Cardiac muscle cell (in vitro differentiated cells and primary cell): Measurements from ENCODE around the gene SLC4A4. TPM values are rescaled to one million over a fixed set of nuclear protein-coding genes. Genes with fewer than 3 reads are reported as not detected.

ENCODE experiments used
- DNase-seq, 2 donors: peaks; one replicate each; pipeline versions ENCODE4 v3.0.0 to v3.0.0-alpha.2; 2010 to 2017; ENCODE audit warnings: low read depth in 1 of 2, low spot score in 1 of 2
- H3K27ac ChIP-seq: fragments of 200-600 bp; sonication (generic); 2 replicates; pipeline ENCODE4 v1.5.1; 2016
- H3K27me3 ChIP-seq: fragments of 200-600 bp; sonication (generic); 2 replicates; pipeline ENCODE4 v1.6.0; 2016; ENCODE audit warnings: control low read depth
- H3K36me3 ChIP-seq: fragments of 200-600 bp; sonication (generic); 2 replicates; pipeline ENCODE4 v1.5.1; 2016; ENCODE audit warnings: control low read depth
- H3K4me1 ChIP-seq: fragments of 200-600 bp; sonication (generic); 2 replicates; pipeline ENCODE4 v1.8.1; 2017; ENCODE audit warnings: low read depth, mild to moderate bottlenecking, mixed run types
- H3K4me3 ChIP-seq: fragments of 200-600 bp; sonication (generic); 2 replicates; pipeline ENCODE4 v1.5.1; 2016; ENCODE audit warnings: mild to moderate bottlenecking
- H3K9me3 ChIP-seq: fragments of 200-600 bp; sonication (generic); 2 replicates; pipeline ENCODE4 v1.5.1; 2017; ENCODE audit warnings: low read depth, mild to moderate bottlenecking, control low read depth
- CTCF ChIP-seq: IDR thresholded peaks from 2 replicates; pipeline ENCODE4 v1.5.1; 2012; ENCODE audit warnings: low read depth, mild to moderate bottlenecking, low read length
- polyA plus RNA-seq: library from polyadenylated mRNA; unstranded; fragments of >200 nt; fragmentation: Nextera tagmentation; extraction: Ambion mirVana; gene quantifications from 2 replicates; pipeline ENCODE4 v1.2.1, GENCODE V29; 2016
- total RNA-seq: library from RNA; depleted of rRNA; stranded (reverse); fragments of >200 nt; gene quantifications from 2 replicates; pipeline ENCODE4 v1.2.3, GENCODE V29; 2016

SLC4A4 gene
- total RNA-seq = 12.7 and 14.9 TPM in 2 replicates
- 13.9 and 31.5 TPM in 2 replicates for polyA plus RNA-seq

GRCh38 chr4:71338846-71339593 lies at the start of gene SLC4A4:
TSS of gene SLC4A4 (plus strand) at chr4:71339020.
- H3K4me1 ChIP-seq = no peaks in the 10 kb centered on the region
- no peaks in the 10 kb centered on the region for H3K36me3 ChIP-seq
- DNase-seq = peak in 1 of 2 donors; percentile 15
- no peak within 1 kb of the TSS for H3K4me3 ChIP-seq
- no peak for TF ChIP-seq CTCF
- no peaks in the 10 kb centered on the region for H3K9me3 ChIP-seq
- no peak within 1 kb of the TSS for H3K27ac ChIP-seq
- no peaks in the 10 kb centered on the region for H3K27me3 ChIP-seq

- Histone ChIP-seq H3K36me3 (no peaks in the 10 kb centered on the region), H3K9me3 (no peaks in the 10 kb centered on the region), H3K27me3 (no peaks in the 10 kb centered on the region), H3K4me3 (no peak overlapping the region), H3K27ac (no peak overlapping the region), H3K4me1 (no peaks in the 10 kb centered on the region)
- no peak for TF ChIP-seq CTCF
- DNase-seq = no peak
These were observed 48.7 kb upstream of the SLC4A4 start for GRCh38 chr4:71290074-71290473.

- H3K36me3 ChIP-seq = no peaks in the 10 kb centered on the region
- no peaks in the 10 kb centered on the region for H3K9me3 ChIP-seq
- no peaks in the 10 kb centered on the region for H3K4me1 ChIP-seq
- DNase-seq = no peak
- H3K27me3 ChIP-seq = no peaks in the 10 kb centered on the region
- no peak overlapping the region for H3K4me3 ChIP-seq
- H3K27ac ChIP-seq = no peak overlapping the region
- TF ChIP-seq CTCF = no peak
These were observed 48.3 kb upstream of the SLC4A4 start for GRCh38 chr4:71290476-71290875.

- no peak for TF ChIP-seq CTCF
These were observed 46.6 kb upstream of the SLC4A4 start for GRCh38 chr4:71292228-71292627.

GRCh38 chr4:71293705-71294104 lies 45.1 kb upstream of the SLC4A4 start:
- H3K27ac ChIP-seq = no peak overlapping the region
- no peak for TF ChIP-seq CTCF
- H3K36me3 ChIP-seq = no peaks in the 10 kb centered on the region
- H3K4me3 ChIP-seq = no peak overlapping the region
- no peaks in the 10 kb centered on the region for H3K9me3 ChIP-seq
- no peaks in the 10 kb centered on the region for H3K4me1 ChIP-seq
- peak in 1 of 2 donors; percentile 27 for DNase-seq
- no peaks in the 10 kb centered on the region for H3K27me3 ChIP-seq

More at GRCh38 chr4:71292228-71292627, 46.6 kb upstream of the SLC4A4 start:
- H3K27ac ChIP-seq = no peak overlapping the region
- no peaks in the 10 kb centered on the region for H3K27me3 ChIP-seq
- H3K9me3 ChIP-seq = no peaks in the 10 kb centered on the region
- DNase-seq = no peak
- H3K4me1 ChIP-seq = no peaks in the 10 kb centered on the region
- no peak overlapping the region for H3K4me3 ChIP-seq
- H3K36me3 ChIP-seq = no peaks in the 10 kb centered on the region
